Urothelium cell line (cell line): ENCODE results near the gene ACD.

Experiments used
- DNase-seq: peaks from one replicate; pipeline ENCODE4 v3.0.0; 2011; ENCODE audit warnings: low spot score, mixed read lengths
- FAIRE-seq: peaks from 2 replicates; lab custom pipeline; 2011; peaks lifted over from hg19 to GRCh38; lab: Jason Lieb, UNC

The ACD gene

DNA sequence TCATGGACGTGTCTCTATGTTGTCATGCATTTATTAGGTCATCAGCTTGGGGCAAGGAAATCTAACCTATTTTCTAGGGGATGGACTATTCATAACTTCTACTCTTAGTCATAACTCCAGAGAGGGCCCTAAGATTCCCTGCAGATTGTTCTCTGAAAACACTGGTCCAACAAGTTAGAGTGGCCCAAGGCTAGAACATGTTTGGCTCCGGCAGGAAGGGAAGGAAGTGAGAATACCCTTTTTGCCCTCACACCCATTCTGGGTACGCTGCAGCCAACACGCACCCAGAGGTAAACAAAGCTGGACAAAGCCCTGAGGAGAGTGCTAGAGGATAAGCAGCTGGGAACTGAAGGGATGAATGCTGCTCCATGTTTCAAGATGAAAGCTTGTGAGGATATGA, 16.5 kb upstream of the ACD start:
- DNase-seq (no peak), FAIRE-seq (no peak)

DNA sequence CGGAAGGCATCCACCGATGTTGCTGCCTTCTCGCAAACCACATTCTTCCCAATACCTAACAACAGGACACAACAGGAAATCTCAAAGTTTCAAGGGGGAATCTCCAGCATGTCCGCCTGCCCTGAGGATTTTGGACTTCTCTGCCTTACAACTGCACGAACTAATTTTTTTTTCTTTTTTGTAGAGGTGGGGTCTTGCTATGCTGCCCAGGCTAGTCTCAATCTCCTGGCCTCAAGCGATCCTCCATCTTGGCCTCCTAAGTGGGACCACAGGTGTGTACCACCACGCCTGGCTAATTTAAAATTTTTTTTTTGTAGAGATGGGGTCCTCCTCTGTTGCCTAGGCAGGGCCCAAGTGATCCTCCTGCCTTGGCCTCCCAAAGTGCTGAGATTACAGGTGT, 15.9 kb upstream of the ACD start:
- FAIRE-seq (no peak), DNase-seq (no peak)

DNA sequence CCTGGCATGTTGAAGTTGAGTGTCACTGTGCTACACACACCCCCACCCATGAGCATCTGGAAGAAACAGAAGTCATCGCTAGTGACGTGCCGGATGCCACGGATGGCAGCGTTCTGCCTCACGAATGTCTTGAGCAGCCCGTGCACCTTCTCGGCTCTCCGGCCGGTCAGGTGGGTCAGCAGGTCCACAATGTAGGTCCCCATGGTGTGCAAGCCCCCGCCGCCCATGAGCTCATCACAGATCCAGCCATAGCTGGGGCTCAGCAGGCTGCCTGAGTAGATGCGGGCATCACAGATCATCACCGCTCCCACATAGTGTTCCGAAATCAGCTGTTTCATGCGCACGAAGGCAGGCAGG, 15.5 kb upstream of the ACD start:
- DNase-seq (no peak), FAIRE-seq (no peak)

DNA sequence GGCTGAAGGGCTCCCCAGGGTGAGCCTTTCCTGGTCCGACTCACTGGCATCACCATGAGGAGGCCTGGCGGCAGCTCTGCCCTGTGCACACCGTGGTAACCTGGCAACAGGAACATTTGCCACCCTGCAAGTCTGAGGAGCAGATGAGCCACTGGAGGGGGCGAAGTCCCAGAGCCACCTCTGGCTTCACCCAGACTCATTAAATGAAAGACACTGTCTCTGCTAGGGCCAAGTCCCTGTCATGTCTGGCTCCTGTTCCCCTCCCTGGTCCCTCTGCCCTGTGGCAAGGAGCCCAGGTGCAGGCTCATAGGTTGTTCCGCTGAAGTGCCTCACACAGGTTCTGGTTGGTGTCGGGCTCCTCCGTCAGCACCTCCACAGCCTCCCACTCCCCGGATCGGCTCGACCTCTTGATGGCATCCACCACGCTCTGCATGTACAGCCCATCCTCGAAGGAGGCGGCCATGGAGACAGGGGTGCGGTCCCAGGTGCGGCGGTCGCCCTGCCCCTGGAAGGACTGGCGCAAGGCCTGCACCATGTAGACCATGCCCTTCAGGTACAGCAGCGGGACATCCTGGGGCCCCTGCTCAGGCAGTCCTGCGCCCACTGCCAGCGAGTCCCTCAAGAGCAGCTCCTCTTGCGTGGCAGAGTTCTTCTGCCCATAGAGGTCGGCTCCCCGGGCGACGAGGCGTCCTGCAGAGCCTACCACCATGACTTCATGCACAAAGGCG, 15.0 kb upstream of the ACD start:
- DNase-seq (no peak), FAIRE-seq (no peak)

DNA sequence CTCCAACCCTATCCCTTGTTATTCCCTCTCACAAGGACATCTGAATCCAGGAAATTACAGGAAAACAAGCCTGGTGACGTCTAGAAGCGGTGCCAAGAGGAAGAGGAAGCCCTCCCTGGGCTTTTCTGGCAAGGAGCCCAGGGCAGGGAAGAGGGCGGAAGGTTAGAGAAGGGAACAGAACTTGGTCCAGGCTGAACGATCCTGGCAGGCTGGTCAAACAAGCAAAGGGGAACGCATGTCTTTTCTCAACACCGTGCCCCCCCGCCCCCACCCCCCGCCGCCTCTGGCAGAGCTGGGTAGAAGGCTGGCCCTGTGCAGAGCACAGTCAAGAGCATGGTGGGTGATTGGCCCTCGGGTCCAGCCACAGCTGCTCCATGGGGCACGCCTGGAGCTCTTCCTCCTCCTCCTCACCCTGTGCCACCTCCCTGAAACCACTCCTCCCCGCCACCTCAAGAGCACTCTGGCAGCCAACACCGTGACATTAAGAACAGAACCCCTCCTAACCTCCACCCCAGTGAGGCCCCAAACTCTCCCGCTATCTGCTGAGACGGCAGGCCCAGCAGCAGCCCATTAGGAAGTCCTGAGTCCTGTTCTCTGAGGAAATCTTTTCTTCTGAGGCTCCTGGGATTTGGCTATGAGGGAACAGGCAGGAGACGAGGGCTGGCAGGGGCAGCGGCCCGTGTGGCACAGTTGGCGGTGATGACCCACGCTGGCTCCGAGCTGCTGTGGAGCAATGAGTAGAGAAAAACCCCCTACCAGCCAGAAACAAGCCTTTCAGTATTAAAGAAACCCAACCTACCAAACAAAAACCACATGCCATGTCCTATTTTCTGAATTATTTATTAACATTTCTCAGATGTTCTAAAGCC, 13.9 kb upstream of the ACD start:
- no peak for FAIRE-seq
- DNase-seq, result no peak

DNA sequence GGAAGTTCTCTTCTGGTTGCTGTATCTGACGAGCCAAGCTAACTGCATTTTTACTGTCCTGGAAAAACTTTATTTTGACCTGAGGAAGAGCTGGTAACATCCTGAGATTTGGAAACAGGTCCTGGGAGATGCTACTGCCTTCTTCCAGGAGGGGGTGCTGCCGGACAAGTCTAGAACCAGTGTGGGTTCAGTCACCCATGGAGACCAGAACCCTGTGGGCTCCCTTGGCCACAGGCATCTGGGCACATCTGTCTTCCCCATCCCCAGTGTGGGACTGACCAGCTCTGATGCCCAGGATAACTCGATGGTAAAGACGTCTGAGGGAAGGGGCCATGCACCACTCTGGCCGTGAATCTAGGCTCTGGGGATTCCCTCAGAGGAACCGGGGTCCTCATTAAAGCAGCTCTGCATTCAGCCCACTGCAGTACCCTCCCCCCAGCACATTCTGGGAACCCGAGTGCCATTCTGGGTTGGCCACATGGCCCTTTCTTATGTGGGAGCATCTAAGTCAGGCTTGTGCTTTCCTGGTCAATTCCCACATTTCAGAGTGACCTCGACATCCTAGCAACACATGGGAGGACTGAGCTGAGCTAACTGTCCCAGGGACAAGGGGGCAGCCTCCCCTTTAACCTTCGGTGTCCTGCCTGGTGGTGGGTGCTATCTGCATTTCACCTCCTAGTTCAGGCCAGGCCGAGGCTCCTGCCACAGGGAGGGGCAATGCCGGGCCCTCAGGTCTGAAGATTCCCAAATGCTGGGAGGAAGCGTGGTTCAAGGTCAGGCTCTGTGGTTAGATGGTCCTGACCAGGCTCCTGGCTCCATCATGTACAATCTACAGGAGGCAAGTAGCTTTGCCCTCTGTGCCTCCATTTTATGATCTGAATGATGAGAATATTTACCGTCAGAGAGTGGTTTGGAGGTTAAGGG, 12.9 kb upstream of the ACD start:
- peak; percentile 47 for DNase-seq
- FAIRE-seq, result no peak

DNA sequence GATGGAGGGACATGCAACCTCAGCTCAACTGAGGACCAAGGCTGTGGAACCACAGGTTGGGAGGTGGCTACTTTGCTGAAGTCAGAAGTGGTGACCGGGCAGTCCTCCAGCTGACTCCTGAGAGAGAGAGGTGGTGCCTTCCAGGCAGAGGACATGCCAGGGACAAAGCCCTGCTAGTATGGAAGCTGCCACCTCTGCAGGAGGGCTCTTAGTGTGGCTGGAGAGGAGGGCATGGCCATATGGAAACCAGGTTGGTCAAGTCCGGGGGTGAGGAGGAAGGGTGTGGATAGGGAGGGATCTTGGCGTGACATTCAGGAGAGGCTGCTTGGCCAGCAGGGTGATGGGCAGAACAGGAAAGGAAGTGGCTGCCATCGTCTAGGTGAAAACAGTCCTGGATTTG, 12.2 kb upstream of the ACD start:
- FAIRE-seq, result no peak
- no peak for DNase-seq

DNA sequence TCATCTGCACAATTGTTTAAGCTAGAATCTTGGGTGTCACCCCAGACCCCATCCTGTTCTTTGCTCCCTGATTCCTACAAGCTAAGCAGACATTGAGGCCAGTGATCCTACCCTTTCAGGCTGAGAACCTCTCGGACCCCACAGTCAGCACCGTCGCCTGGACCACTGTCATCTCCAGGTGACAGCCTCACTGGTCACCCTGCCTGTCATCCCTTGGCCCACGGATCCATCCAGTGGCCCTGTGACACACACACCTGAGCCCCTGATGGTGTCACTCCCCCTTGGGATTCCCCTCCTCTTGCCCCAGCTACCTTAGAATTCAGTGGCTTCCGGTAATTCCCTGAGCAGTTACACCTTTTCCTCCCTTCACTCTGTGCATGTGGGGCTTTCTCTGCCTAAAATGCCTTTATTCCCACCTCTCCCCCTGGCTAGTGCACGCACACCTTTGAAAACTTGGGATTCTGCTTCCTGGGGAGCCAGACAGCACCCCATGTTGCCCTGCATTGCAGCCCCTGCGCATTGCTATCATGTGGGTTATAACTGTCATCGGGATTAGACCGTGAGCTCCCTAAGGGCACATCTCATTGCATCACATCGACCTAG, 9.5 kb upstream of the ACD start:
- no peak for DNase-seq
- FAIRE-seq, result no peak

DNA sequence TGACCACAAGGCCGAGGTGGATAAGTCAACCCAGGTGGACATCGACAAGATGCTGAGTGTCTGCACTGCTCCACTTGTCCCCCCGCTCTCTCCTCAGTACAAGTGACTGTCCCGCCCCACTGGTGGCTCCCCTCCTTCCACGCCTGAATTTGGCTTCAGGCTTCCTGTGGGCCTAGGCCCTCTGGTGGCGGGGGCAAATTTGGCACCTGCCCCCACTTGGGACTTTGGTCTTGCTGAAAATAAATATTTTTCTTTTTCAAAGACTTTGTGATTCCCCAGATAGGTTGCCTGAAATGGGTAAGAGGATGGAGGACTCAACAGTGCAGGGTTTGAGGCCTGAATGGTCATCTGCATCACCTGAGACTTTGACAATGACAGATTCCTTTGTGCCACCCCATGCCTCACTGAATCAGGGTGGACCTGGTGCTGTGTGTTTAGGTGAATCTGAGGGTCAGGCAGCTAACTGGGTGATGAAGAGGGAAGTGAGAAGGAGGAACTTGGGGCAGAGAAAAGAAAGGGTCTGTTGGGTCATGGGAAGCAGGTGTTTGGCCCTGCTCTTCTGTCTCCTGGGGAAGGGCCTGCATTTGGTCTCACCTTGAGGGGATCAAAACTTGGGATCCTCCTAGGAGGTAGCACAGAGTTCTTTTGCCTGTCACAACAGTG, 8.6 kb upstream of the ACD start:
- DNase-seq, result no peak
- FAIRE-seq, result no peak

DNA sequence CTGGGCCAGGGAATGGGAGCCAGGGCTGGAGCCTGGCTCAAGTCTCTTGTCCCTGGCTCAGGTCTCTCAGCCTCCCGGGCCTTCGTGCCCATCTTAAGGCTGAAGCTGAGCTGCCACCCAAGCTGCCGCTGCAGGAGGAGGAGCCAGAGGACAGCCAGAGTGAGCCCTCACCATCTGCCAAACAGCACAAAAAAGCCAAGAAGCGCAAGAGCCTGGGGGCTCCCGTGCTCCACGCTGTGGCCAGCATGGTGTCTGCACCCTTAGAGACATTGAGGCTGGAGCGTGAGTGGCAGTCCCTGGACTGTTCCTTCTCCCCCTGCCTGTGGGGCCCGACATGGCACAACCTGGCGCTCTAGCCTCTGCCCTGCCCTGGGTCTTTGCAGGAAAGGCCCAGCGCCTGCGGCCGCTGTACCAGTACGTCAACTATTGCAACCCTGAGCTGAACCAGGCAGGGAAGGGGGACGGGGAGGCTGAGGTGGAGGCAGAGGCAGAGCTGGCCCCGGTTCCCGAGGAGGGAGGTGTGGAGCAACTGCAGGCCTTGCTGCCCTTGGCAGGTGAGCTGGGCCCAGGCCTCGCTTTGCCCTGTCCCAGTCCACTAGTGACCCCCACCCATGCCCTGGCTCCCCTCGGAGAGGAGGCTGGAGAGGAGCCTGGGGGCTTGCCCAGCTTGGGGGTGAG, 7.9 kb upstream of the ACD start:
- DNase-seq (peak; percentile 94), FAIRE-seq (no peak)

DNA sequence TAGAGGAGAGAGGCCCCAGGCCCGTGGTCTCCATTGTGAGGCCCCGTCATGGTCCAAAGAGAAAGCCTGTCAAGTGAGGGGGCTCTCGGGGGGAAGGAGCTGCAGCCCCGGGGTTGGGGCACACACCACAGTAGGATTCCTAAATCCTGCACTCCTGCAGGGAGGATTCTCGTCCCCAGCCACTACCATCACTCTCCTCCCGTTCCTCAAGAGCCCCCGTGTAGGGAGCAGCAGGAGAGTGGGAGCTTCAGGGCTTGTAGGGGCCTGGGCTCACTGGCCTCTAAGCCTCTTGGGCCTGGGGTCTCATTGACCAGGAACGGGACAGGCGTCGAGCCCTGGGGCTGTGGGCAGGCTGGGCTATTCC, 7.4 kb upstream of the ACD start:
- FAIRE-seq (no peak), DNase-seq (no peak)

DNA sequence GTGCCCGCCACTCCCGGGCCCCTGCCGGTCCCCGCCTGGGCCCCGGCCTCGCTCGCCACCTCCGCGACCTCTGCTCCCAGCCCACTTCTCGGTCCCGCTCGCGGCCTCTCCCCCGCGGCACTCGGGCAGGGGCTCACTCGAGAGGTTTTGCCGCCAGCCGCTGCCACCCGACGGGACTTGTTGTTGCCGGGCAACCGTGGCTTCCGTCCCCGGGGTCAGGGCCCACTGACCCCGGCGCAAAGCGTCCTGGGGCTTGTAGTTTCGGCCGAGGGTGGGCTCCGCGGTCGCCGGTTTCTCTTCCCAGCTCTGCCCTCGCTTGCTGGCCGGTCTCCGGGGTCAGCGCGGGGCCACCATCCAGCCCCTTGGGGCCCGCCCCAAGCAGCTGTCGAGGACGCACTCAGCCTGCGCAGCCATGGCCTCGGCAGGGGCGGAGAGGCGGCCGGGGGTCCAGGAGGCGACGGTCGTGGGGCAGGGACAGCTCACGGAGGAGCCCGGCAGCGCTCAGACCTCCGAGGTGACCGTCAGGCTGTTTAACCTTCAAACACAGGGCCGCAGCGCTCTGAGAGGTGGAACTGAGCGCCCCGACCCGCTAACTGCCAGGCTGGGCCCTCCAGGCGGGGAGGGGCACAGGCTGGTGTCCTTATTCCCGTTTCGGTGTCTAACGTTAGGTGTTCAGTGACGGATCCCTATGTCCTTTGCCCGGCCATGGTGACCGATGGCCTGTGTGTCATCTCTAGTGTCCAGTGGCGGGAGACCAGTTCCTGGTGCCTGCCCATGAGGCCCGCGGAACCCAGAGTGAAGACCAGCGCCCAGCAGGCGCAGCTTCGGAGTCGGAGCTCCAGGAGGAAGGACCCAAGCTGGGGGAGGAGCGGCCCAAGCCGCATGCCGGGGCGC, 6.7 kb upstream of the ACD start, which contains the start of the genes C16orf86 and ENKD1:
TSS of gene C16orf86 (plus strand) at position 256 of the 894 bp plus-strand sequence. CDS start at position 413, 157 bp downstream.
TSS of gene ENKD1 (minus strand) at position 192 of the 894 bp plus-strand sequence. CDS start 308 bp downstream, outside the sequence.
- FAIRE-seq, result peak; percentile 20

DNA sequence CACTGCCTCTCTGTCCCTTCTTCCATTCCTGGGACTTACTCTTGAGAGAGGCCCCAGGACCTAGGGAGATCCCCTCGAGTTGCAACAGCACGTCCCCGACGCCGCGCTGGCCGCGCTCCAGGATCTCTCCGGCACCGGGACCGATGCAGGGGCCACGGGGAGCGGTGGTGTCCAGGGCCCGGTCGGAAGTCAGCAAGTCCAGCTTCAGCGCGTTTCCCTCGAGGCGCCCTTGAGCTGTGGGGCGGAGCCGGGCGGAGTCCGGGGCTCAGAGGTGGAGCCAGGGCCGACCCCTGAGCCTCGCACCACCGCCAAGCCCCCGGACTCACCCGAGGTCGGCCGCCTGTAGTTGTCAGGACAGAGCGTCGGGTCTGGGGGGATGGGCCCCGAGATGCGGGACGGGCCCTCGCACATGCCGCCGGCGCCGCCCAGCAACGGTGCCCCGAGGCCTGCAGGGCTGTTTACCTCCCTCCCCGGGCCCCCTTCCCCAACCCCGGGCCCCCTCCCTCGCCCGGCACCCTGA, 6.0 kb upstream of the ACD start:
- FAIRE-seq, result no peak
- peak; percentile 39 for DNase-seq

More for the DNA sequence above, 6.7 kb upstream of the ACD start, which contains the start of the genes C16orf86 and ENKD1:
- DNase-seq, result peak; percentile 92

DNA sequence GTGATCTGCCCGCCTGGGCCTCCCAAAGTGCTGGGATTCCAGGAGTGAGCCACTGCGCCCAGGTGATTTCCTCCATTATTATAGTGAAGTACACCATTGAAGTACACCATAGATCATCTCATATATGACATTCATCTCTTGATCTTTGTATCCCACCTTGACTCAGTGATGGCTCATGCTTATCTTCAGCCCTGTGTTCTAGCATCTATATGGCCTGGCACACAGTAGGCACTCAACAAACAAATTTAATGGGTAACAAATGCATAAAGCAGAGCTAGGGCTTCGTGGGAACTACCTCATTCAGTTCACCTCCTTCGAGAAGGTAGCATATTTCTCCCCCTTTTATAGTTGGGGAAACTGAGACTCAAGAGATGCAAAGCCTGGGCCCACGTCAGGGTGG, 5.5 kb upstream of the ACD start:
- no peak for DNase-seq
- FAIRE-seq, result no peak

DNA sequence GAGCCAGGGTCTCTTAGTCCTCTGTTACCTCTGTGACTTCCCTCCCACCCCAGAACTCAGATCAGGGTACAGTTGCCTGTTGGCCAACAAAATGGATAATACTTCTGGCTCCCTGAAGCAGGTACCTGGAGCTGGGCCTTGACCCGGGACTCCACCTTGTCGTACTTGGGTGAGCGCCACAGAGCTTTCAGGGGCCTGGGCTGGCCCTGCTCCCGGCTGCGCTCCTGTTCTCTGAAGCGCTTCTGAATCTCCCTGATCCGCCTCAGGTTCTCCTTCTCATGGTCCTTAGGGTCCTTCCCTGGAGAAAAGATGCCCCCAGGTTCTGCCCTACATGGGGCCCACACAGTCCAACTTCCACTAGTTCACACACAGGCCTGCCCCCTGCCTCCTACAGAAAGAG, 4.8 kb upstream of the ACD start:
- FAIRE-seq, result no peak

DNA sequence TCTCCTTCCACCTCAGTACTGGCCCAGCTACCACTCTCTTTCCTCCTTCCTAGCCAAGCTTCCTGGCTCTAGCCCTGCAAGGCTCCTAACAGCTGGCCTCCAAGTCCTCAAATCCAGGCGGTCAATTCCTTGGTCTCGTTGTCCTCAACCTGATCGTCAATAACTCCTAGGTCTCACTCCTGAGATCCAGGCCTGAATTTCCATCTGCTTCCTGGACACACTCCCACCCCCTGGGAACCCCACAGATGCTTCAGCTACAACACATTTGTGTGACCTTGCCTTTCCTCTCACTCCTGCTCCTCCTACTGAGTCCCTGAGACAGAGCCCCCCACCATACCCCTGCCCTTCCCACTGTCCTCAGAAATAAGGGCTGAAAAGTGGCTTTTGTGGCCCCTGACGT, 4.2 kb upstream of the ACD start:
- no peak for FAIRE-seq
- no peak for DNase-seq

More for the DNA sequence above, 4.8 kb upstream of the ACD start:
- no peak for DNase-seq

DNA sequence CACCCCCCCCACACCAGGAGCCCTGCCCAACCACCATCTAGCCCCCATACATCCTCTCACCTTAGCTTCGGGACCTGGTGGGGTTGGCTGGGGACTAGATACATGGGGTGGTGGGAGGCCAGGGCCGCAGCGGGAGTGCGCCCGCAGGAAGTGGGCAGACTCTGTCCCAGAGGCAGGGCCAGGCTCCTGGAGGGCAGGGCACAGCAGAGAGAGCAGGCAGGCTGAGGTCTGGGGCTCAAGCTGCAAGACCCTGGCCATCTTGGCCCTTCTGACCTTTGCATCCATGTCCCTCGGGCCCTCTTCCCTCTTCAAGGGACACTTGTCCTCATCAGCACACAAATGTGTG, 3.8 kb upstream of the ACD start:
- no peak for DNase-seq
- no peak for FAIRE-seq

DNA sequence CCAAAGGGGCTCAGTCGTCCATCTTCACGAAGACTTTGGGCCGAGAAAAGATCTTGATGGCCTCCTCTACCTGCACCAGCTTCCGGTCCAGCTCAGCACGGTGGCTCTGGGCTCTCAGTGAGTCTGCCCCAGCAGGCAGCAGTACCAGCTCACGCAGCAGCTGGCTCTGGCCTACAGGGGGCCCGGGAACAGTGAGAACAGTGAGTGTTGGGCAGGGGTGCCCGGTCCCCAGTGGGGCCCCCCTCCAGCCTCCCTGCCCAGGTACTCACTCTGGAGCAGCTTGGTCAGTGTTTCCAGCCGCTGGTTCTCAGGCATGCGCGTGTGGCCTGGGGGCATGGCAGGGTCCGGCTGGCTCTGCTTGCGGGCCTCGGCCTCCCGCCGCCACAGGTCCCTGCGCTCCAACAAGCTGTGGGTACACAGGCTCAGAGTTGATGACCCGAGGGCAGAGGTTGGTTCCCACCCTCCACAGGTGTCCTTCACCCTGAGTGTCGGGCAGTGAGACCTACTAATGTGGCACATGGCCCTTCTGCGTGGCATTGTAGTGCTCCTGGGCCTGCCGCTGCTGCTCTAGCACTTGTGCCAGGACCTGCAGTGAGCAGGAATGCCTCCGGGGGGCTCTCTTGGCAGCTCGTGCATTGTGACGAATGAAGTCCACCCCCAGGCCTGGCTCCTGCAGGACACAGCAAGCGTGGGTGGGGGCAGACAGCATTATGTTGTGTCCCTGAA, 3.3 kb upstream of the ACD start:
- DNase-seq (no peak), FAIRE-seq (no peak)
